Renal cortex interstitium (tissue), 11 donors: ENCODE measurements around the gene GNAQ. TPM values are rescaled to one million over a fixed set of nuclear protein-coding genes. Genes with fewer than 3 reads are reported as not detected.

Source experiments
- DNase-seq, 11 donors: peaks; one replicate each; pipeline ENCODE4 v3.0.0-alpha.2; 2013; ENCODE audit warnings: low read depth in 9 of 11, low spot score in 4 of 11; ENCODE audit errors: extremely low read depth in 1 of 11
- polyA plus RNA-seq, 3 donors: library from polyadenylated mRNA; unstranded; fragments of 120-200 nt; gene quantifications; one replicate each; pipeline ENCODE4 v1.2.1, GENCODE V29; 2013; ENCODE audit not compliant: insufficient read length in 3 of 3

GNAQ gene
- polyA plus RNA-seq, 3 donors: 58.9 to 65.1 (median 60.5) TPM

DNA sequence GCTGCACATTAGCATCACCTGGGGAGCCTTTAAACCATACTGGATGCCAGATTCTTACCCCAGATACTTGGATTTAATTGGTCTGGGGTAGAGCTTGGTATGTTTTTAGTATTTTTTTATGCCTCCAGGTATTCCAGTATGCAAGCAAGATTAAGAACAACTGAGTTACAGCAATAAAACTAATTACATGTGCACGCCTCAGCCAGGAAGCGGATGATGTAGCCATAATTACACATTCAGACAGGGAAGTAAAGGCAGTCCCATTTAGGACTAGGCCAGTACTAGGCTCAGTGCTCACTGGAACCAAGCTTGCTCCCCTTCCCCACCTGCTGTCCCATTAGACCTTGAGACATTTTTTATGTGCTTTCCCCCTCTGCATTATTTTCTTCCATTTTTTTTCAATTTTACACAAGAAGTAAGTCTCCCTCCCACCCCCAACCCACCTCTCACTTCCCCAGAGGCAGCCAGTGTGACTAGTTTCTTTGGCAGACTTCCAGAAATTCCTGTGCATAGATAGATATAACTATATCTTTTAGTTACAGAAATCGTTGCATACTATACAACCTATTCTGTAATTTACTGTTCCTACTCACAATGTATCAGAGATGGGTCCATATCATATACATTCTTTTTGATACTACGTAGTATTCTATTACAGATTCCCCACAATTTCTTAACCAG lies 7.1 kb upstream of the GNAQ start:
- no peak for DNase-seq

DNA sequence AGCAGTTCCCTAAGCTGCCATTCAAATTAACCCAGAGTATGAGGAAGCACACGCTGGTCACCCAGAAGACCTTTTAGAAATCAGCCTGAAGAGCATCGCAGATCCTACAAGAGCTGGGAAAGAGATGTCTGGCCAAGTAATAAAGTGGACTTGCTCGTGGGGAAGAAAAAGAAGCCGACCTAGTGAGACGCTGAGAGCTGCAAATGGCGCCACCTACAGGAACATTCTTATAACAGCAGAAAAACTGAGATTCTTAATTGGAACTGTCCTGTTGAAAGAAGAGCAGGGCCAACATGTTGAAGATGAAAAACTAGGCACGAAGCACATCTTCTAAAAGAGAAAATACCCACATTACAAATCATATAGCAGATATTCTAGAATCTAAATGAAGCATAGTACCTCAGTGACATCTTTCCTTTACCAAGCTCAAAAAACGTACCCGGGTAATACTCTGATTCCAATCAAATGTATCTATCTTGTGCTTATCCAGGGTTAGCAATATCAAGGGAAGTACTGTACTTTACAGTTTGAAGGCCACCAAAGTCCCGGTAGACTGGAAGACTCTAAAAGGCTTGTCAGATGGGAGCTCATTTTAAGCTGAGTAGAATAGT lies 3.9 kb upstream of the GNAQ start:
- DNase-seq: peak in 9 of 11 donors; percentile 54 to 84 (median 75)

DNA sequence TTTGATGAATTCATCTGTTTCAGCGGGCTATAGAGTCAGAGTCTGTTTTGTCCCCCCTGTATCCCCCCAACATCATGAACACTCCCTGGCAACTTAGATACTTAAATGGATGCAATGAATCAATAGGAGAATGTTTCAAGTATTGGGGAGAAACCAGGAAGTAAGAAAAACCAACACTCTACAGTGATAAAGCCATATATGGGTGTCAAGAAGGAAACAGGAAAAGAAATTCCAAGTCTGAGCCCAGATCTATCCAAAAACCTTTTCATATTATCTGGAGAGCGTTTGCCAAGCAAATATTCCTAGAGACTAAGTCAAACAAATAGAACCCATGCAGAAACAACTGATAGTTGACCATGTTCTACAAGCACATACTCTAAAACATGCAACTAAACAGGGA lies 2.3 kb upstream of the GNAQ start:
- no peak for DNase-seq

DNA sequence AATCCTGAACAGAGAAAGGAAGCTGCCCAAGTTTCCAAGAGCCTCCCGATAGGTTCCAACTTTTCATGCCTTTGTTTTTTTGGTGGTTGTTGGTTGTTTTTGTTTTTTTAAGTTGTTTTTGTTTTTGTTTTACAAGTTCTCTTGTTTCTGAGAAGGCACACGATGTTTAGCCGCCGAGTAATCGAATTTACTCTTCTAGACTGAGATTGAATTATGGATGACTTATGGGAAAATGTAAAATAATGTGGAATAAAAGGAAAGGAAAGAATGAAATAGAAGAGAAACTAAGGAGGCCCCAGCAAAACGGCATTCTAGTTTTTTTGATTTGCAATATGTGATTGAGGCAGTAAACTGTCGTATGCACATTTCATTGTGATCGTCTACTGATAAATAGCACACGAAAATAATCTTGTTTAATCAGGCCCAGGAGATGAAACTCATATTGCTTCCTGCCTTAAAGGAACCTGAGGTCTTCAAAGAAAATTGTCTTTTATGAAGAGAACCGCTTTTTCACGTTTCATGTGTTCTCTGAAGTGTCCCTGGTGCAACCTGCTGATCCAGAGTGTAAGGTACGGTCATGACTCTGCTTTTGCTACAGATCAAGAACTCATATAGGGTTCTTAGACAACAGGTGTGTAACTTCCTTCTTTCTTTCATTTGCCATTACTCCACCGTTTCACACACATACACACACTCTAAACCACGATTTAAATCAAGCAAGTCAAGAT lies 1.3 kb upstream of the GNAQ start:
- no peak for DNase-seq

DNA sequence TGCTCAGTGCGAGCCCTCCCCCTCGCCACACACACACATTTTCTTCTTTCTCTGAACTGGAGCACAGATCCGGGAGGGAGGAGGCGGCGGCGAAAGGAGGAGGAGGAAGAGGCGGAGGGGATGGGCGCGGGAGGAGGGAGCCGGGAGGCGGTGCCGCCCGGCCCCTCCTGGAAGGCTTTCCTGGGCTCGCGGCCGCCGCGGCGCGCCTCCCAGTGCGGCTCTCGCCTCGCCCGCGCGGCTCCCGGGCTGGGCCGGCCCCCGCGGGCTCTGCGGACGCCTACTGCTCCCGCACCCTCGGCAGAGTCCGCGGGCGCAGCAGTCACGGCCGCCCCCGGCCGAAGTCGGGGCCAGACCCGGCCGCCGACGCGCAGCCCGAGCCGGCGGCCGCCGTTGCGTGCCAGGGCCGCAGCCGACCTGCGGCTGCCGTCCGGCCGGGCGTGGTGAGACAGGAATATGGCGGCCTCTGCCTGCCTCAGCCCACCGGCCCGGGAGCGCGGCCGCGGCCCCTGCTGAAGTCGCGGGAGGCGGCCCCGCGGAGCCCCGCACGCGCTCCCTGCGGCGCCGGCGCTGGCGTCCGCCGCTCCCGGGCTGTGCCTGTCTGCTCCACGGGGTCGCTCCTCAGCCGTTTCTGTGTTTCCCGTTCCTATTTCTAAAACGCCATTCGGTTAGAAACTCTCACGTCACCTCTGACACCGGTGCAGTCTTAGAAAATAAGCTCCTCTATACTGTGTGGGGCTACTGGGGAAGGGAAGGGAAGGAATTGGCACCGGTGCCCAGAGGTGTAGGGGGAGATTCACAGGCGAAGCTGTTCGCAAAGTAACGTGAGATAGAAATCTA lies 500 bp upstream of the GNAQ start:
- peak; percentile 81 to 95 (median 90) for DNase-seq

DNA sequence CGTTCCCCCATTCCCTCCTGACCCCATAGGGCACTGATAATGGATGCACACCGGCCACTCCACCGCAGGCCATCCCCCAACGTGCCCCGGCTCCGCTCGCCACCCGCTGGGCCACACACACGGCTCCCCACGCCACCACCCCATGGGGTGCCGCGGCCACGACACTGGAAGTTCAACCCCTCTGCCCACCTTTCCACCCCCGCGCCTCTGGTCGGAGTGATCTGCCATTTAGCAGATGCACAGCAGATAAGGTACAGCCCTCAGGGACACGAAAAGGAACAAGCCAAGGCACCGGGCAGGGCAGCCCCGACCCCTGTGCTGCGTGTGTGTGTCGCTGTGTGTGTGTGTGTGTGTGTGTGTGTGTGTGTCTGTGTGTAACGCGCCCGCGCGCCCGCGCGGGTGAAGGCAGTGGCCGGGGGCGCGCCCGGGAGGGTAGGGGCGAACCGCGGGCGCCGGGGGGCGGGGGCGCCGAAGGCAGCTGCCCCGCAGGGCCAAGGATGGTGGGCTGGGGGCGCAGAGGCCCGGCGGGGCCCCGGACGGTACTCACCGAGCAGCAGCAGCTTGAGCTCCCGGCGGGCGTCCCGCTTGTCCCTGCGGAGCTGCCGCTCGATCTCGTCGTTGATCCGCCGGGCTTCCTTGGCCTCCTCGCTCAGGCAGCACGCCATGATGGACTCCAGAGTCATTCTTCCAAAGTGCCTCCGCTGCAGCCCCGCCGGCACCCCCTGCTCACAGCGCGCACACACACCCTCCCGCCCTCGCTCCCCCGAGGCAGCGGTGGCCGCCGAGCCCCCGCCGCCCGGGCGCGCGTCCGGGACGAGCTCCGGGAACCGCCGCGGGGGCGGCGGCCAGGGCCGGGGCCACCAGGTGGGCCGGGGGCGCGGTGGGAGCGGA lies 813 bp downstream of the GNAQ start:
- DNase-seq: peak in 4 of 11 donors; percentile 35 to 56 (median 50)

DNA sequence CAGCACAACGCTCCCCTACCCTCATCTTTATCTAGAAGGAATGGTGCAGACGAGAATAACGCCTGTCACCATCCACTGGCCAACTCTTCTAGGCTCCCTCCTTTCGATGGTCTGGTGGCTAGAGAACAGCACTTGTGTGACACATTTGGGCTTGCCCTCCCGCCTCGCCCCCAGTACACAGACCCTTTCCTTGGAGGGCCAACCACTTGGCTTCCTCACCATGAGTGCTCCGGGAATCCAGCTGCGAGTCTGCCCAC lies 1.4 kb downstream of the GNAQ start:
- DNase-seq: no peak

DNA sequence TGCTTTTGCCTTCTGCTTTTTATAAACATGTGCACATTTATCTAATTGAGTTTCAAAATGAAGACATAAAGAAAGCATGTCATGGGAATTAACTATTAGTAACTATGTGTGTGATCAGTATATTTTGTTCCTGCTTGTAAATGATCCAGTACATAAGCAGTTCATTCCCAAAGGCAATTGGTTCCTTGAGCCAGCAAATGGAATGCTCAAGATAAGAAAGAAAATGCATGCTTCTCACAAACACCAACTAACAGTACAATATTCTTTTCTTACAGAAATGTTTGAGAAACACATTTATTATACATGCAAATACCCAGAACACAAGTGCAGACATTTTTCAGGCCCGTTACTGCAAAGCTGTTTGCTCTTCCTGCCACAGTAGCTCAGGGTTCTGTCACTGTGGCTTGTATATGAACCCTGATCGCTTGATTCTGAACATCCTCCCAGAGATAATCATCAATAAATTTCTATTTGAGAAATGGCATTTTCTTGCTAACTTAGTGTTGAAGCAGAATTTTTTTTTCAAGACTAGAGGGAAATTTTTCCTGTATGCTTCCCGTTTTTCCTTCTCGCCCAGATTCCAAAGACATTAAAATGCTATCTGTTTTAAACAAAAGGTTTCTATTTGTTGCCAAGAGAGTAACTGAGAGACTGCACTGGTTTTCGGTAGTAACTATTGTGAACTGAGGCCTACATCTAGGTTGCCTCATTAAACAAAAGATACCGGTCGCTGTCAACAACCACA lies 1.9 kb downstream of the GNAQ start:
- no peak for DNase-seq

DNA sequence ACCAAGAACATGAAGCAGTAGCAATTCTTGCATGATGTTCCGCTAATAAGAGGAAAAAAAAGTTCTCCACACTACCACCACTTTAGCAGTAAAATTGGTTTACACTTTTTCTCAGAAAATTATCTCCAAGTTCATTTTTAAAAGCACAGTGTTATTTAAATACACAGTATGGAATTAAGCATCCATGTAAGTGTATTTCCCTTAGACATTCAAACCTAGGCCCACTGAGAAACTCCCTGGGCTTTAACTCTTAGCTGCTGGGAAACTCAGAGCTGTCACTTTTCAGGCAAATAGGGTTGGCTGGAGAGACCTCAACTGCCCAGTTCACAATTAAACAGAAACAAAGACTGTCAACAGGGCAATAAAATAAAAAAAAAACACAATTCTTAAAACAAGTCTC lies 2.7 kb downstream of the GNAQ start:
- DNase-seq: no peak

DNA sequence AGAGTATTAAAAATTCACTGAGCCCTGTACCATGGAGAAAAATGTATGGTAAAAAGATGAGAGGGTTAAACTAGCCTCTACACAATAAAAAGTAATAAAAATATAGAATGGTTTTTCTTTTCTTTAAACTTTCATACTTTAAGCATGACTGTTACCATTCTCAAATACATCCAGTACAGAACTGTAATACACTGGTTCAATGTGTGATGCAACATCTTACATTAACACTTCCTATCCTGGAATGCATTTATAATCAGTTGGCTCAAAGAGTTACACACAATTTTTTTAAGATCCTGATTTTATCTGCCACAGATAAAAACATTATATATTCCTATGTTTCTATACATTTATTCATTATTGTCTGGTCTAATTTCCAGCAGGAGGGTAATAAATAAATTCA lies 4.7 kb downstream of the GNAQ start:
- no peak for DNase-seq

DNA sequence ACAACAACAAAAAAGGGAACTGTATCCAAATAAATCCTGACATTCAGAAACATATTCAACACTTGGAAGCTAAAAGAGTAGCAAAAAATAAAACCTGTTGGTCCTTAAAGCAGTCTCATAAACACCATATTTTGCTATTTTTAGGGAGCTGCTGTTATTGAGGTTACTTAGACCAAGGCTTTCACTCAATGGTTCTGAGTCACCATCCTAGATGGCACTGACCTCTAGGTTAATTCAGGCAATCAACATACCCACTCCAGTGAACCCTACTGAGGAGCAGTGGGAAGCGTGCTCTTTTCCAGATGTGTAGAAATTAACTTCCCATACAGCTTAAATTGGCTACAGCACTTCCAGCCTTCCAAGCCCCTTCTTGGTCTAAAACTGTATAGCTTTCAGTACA lies 5.2 kb downstream of the GNAQ start:
- DNase-seq: no peak

DNA sequence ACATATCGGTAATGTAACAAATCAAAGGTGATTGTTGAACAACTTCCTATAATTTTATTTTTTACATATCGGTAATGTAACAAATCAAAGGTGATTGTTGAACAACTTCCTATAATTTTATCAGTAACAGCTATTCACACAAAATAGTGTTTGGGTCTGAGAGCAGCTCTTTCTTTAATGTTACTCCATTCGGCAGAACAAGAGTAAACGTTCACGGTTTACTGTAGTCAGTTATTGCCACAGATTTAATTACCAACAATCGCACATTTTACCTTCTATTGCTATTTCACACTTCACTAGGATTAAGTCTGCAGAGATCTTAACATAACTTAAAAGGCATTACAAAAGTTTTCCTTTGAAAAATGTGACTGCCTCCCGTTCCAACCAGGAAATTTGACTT lies 6.4 kb downstream of the GNAQ start:
- no peak for DNase-seq

DNA sequence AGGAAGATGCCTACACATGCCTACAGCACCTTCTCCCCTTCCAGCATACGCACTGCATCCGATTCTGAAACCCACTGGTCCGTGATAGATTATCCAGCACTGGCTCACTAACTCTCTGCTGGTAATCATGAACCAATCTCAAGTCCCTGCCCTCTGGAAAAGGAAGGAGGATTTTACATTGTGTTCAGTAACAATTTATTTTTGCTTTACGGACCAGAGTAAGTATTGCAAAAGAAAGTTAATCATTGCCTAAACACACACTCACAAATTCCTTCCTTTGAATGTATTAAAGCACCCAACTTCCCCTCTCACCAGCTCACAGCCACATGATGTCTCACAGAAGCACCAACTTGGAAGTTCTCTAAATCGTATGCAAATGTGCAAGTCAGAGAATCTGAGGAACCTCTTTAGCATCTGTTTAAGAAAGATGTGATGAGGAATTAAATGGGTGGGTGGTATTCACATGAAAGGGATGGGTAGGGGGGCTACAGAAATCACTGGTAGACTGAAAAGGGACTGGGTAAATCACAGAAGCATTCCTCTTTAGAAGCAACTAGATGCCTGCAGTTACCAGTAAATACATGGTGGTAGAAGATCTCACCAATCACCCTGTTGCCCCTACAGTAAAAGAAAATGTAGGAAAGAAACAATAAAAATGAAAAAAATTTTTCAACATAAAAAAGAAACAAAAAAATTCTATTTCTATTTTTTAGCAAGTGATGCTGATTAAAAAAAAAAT lies 8.4 kb downstream of the GNAQ start:
- peak in 6 of 11 donors; percentile 28 to 73 (median 50) for DNase-seq

DNA sequence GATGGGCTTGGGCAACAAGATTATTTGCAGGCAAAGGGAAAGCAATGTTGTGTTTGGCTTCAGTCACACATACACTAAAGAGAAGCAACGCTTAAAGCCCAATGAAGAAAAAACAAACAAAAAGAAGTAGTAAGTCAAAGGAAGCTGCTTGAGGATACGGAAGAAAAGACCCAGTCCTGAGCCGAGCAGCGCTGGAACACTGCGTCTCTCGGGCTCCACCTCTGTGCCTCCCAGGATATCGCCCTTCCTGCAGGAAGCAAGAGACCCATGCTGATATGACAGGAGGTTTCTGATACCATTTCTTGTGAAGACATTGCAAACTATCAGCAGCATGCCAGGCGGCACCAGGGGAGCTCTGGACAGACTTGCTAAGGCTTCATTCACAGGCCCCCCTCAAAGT lies 9.9 kb downstream of the GNAQ start:
- no peak for DNase-seq

DNA sequence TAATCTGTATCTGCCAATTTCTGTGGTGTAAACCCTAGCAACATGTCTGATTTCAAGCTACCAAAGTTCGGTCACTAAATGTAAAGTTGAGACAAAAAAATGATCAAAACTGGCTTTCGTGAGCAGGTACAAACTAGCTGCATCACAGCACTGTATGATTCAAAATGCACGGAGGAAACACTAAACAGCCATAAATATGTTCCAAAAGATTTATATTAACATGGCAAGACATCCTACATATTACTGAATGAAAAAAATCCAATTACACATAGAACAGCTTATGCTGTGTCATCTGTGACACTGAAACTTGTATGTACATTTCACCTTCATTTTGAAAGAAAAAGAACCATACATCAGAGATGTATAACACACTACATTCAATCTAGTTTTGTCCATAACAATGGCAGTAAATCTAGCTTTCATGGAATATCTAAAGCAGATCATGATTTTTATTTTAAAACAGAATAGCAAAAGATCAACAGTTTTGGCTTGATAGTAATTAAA lies 14.4 kb downstream of the GNAQ start:
- DNase-seq: no peak

DNA sequence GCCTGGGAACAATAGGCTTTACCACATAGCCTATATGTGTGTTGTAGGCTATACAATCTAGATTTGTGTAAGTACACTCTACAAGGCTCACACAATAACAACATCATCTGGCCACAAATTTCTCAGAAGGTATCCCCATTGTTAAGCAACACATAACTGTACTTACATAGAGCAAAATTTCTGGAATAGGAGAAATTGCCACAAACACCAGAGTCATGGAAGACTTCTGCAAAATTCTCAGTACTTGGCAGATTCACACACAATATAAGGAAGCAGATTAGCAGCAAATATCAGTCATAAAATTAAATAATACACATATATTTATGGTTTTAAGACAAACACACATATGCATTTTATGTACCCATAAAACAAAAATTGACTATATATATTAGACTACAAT lies 16.4 kb downstream of the GNAQ start:
- DNase-seq: no peak

DNA sequence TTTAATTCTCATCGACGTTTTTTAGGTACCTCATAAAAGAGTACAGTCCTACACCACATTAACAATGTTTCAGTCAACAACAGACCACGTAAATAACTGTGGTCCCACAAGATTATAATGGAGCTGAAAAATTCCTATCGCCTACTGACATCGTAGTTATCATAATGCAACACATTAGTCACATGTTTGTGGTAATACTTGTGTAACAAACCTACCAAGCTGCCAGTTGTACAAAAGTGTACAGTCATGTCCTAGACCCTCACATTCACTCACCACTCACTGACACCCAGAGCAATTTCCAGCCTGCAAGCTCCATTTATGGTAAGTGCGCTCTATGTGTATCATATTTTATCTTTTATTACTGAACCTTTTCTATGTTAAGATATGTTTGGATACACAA lies 16.8 kb downstream of the GNAQ start:
- no peak for DNase-seq
